Osteocyte (in vitro differentiated cells): ENCODE results near the gene DLL1. TPM values are rescaled to one million over a fixed set of nuclear protein-coding genes. Genes with fewer than 3 reads are reported as not detected.

Experiments used
- DNase-seq: peaks from one replicate; pipeline ENCODE4 v3.0.0; 2021; ENCODE audit warnings: mixed read lengths; ENCODE audit not compliant: unreplicated experiment; ENCODE audit errors: extremely low spot score
- H3K27ac Mint-ChIP-seq: one replicate; pipeline ENCODE4 v1.8.0; 2021; ENCODE audit warnings: mild to moderate bottlenecking, mixed read lengths; ENCODE audit not compliant: unreplicated experiment
- H3K27me3 Mint-ChIP-seq: one replicate; pipeline ENCODE4 v1.8.0; 2021; ENCODE audit warnings: mixed read lengths; ENCODE audit not compliant: unreplicated experiment
- H3K36me3 Mint-ChIP-seq: one replicate; pipeline ENCODE4 v1.8.0; 2021; ENCODE audit warnings: mixed read lengths; ENCODE audit not compliant: unreplicated experiment
- H3K4me1 Mint-ChIP-seq: one replicate; pipeline ENCODE4 v1.8.0; 2021; ENCODE audit warnings: mixed read lengths; ENCODE audit not compliant: unreplicated experiment
- H3K4me3 Mint-ChIP-seq: one replicate; pipeline ENCODE4 v1.8.0; 2021; ENCODE audit warnings: mild to moderate bottlenecking, moderate library complexity, mixed read lengths; ENCODE audit not compliant: unreplicated experiment
- H3K9me3 Mint-ChIP-seq: one replicate; pipeline ENCODE4 v1.8.0; 2021; ENCODE audit warnings: mixed read lengths; ENCODE audit not compliant: unreplicated experiment
- CTCF ChIP-seq: fragments of 200-600 bp; sonication (generic); IDR thresholded peaks from 2 replicates; pipeline ENCODE4 v1.5.0; 2021; ENCODE audit warnings: antibody characterized with exemption, mild to moderate bottlenecking, moderate library complexity
- total RNA-seq: library from RNA; stranded (reverse); gene quantifications from 2 replicates; pipeline ENCODE4 v1.2.1, GENCODE V29; 2021

DLL1 gene
- total RNA-seq, 1 donor from 2014 or later: 1.6 TPM

DNA sequence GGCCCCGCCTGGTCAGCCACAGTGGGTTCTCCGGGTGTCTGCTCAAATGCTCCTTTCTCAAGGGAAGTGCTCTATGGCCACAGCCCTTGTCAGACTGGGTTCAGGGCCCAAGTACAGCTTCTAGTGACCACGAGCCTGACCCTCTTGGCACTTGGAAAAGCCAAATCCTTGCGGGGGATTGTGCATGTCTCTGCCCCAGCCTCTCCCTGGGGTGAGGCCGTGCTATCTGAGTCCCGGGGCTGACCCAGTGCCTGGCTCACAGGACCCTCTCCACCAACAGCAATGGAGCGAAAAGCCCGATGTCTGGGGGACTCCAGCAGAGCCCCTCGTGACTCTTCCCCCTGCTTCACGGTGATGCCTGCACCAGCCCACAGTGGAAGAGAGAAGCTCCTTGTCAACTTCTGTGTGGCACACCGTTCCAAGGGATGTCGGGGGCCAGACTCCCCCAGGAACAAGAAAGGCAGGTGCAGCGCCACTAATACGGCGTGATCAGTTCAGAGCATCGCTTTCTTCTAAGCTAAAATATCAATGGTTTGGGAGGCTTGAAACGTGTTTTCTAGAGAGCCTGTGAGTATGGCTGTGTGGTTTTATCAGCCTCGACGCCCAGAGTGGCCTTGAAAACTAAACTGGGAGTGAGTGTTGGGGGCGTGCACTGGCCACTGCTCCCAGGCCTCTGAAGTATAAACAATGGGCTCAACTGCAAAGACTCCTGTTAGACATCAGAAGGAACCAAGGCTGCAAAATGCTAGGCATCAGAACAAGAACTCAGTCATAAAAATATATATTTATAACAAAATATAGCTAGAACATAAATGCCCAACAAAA is 51.9 kb downstream of the DLL1 start:
- Mint-ChIP-seq H3K36me3 (no peaks in the 10 kb centered on the region), H3K4me3 (no peak overlapping the region), H3K4me1 (no peaks in the 10 kb centered on the region), H3K27ac (no peak overlapping the region), H3K27me3 (peaks cover 31% of the 10 kb centered on the region), H3K9me3 (no peaks in the 10 kb centered on the region)
- no peak for DNase-seq
- TF ChIP-seq CTCF: no peak

GRCh38 chr6:170237999-170238740 is 52.7 kb downstream of the DLL1 start:
- no peak for DNase-seq
- Mint-ChIP-seq H3K4me1 (no peaks in the 10 kb centered on the region), H3K9me3 (no peaks in the 10 kb centered on the region), H3K36me3 (no peaks in the 10 kb centered on the region), H3K27me3 (peaks cover 26% of the 10 kb centered on the region), H3K27ac (no peak overlapping the region), H3K4me3 (no peak overlapping the region)
- no peak for TF ChIP-seq CTCF

- no peaks in the 10 kb centered on the region for H3K36me3 Mint-ChIP-seq
- no peak for DNase-seq
- H3K4me1 Mint-ChIP-seq: no peaks in the 10 kb centered on the region
- H3K27ac Mint-ChIP-seq: no peak overlapping the region
- no peaks in the 10 kb centered on the region for H3K9me3 Mint-ChIP-seq
- TF ChIP-seq CTCF: no peak
- no peak overlapping the region for H3K4me3 Mint-ChIP-seq
- H3K27me3 Mint-ChIP-seq: peaks cover 25% of the 10 kb centered on the region
Observed at GRCh38 chr6:170236131-170236836, 54.6 kb downstream of the DLL1 start.

DNA sequence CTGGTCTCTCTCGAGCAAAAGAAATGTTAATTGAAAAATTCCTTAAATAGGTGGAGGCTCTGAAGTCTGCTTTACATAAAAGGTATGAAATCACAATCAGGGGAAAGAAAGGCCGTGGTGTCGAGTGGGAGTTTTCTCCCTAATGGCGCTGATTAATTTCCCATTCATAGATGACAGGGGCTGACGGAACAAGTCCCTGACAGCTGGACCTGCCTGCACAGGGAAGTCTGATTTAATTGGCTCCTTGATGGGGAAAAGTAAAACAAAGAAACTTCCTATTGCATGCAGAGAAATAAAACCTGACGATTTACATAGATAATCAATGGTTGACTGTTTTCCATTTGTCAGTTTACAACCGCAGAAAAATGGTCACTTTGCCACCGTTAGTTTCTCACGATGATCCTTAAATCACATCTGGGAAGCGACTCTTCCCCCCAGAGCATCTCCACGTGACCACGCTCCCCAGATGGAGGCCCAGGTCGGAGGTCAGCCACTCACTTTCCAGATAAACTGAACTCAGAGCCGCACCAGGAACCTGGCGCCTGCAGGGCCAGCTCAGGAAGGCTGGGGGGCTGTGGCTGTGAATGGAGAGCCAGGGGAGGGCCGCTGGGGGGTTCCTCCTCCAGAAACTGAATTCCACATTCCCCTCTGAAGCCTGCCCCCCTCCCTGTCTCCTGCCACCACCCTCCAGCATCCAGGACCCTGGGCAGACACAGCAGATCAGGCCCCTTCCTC is 55.3 kb downstream of the DLL1 start:
- Mint-ChIP-seq H3K4me3 (no peak overlapping the region), H3K36me3 (no peaks in the 10 kb centered on the region), H3K9me3 (no peaks in the 10 kb centered on the region), H3K27me3 (peaks cover 21% of the 10 kb centered on the region), H3K4me1 (no peaks in the 10 kb centered on the region), H3K27ac (no peak overlapping the region)
- TF ChIP-seq CTCF: no peak
- DNase-seq: no peak
